ENCODE data around the gene AMHR2.

DNA sequence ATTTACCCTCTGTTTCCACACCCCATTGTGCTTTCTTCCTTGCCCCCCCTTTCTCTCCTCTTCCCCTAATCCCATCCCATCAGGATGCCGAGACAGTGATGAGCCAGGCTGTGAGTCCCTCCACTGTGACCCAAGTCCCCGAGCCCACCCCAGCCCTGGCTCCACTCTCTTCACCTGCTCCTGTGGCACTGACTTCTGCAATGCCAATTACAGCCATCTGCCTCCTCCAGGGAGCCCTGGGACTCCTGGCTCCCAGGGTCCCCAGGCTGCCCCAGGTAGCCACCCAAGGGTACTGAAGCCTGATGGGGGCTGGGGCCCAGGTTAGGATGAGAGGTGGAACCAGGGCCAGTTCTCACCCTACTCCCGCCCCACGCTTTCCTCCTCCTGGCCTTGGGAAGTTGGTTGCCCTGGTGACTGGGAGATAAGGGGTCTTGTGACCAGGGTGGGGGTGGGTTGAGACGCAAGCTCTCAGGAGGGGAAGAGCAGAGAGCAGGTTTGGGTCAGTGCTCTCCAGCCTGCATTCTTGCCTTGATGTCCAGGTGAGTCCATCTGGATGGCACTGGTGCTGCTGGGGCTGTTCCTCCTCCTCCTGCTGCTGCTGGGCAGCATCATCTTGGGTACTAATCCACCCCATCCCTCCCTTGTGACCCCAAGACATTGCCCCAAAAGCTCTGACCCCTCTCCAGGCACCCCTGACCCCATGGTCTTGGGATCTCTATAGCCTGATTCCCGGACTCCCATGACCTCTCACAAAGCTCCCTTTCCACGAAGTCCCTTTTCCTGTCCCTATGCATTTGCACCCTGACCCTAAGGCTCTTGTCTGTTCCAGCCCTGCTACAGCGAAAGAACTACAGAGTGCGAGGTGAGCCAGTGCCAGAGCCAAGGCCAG is 1.2 kb downstream of the AMHR2 start:
- TF ChIP-seq, protein P1, sequence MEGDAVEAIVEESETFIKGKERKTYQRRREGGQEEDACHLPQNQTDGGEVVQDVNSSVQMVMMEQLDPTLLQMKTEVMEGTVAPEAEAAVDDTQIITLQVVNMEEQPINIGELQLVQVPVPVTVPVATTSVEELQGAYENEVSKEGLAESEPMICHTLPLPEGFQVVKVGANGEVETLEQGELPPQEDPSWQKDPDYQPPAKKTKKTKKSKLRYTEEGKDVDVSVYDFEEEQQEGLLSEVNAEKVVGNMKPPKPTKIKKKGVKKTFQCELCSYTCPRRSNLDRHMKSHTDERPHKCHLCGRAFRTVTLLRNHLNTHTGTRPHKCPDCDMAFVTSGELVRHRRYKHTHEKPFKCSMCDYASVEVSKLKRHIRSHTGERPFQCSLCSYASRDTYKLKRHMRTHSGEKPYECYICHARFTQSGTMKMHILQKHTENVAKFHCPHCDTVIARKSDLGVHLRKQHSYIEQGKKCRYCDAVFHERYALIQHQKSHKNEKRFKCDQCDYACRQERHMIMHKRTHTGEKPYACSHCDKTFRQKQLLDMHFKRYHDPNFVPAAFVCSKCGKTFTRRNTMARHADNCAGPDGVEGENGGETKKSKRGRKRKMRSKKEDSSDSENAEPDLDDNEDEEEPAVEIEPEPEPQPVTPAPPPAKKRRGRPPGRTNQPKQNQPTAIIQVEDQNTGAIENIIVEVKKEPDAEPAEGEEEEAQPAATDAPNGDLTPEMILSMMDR (IDR thresholded peaks at IDR 0.05; ENCODE audit: low read depth, low read length), result no peak
- no peak for TF ChIP-seq EZH2phosphoT487 (IDR thresholded peaks at IDR 0.05; ENCODE audit: low read depth)

Data from OCI-LY3 (cell line).